SHP77 (cell line): ENCODE data around the gene NRXN3.

ENCODE experiments used
- DNase-seq, 2 experiments: peaks; one replicate each; lab custom pipeline; 2025; lab: John Stamatoyannopoulos, UW

The NRXN3 gene

GRCh38 chr14:78324353-78324752 is 154.2 kb downstream of the NRXN3 start:
- no peak for DNase-seq

GRCh38 chr14:78325911-78326310 is 155.7 kb downstream of the NRXN3 start:
- no peak for DNase-seq

GRCh38 chr14:78327426-78328221 is 157.5 kb downstream of the NRXN3 start:
- no peak for DNase-seq

GRCh38 chr14:78329371-78329770 is 159.2 kb downstream of the NRXN3 start:
- DNase-seq, result no peak

GRCh38 chr14:78335531-78335930 is 165.4 kb downstream of the NRXN3 start:
- no peak for DNase-seq

GRCh38 chr14:78340250-78340649 is 170.1 kb downstream of the NRXN3 start:
- DNase-seq, result no peak

- DNase-seq, result no peak
Measured at GRCh38 chr14:78341827-78342389, 171.7 kb downstream of the NRXN3 start.

GRCh38 chr14:78342879-78343278 is 172.7 kb downstream of the NRXN3 start:
- no peak for DNase-seq

GRCh38 chr14:78344290-78344689 is 174.1 kb downstream of the NRXN3 start:
- no peak for DNase-seq

GRCh38 chr14:78345131-78345744 is 175.1 kb downstream of the NRXN3 start:
- no peak for DNase-seq

GRCh38 chr14:78346747-78347146 is 176.6 kb downstream of the NRXN3 start:
- DNase-seq, result no peak

- DNase-seq, result no peak
Measured at GRCh38 chr14:78355109-78355508, 184.9 kb downstream of the NRXN3 start.

- DNase-seq, result no peak
Measured at GRCh38 chr14:78356391-78356790, 186.2 kb downstream of the NRXN3 start.

GRCh38 chr14:78358591-78358990 is 188.4 kb downstream of the NRXN3 start:
- no peak for DNase-seq

GRCh38 chr14:78359581-78359980 is 189.4 kb downstream of the NRXN3 start:
- no peak for DNase-seq

- no peak for DNase-seq
Measured at GRCh38 chr14:78363008-78363407, 192.8 kb downstream of the NRXN3 start.

- DNase-seq, result no peak
Measured at GRCh38 chr14:78367355-78367754, 197.2 kb downstream of the NRXN3 start.

GRCh38 chr14:78383060-78383459 is 212.9 kb downstream of the NRXN3 start:
- DNase-seq, result no peak

GRCh38 chr14:78398216-78398615 is 228.0 kb downstream of the NRXN3 start:
- DNase-seq, result no peak

GRCh38 chr14:78399316-78399889 is 229.2 kb downstream of the NRXN3 start:
- no peak for DNase-seq

GRCh38 chr14:78401866-78402265 is 231.7 kb downstream of the NRXN3 start:
- no peak for DNase-seq

GRCh38 chr14:78403278-78403815 is 233.2 kb downstream of the NRXN3 start:
- no peak for DNase-seq
